ENCODE data around the gene RFT1.

The RFT1 gene

GRCh38 chr3:53043738-53044137 lies 86.5 kb downstream of the RFT1 start:
- TF ChIP-seq CTCF (IDR thresholded peaks at IDR 0.05): no peak

- TF ChIP-seq CTCF (IDR thresholded peaks at IDR 0.05): no peak
Measured at GRCh38 chr3:53042651-53043050, 87.6 kb downstream of the RFT1 start.

GRCh38 chr3:53040351-53040820 lies 89.8 kb downstream of the RFT1 start:
- TF ChIP-seq CTCF (IDR thresholded peaks at IDR 0.05): no peak

GRCh38 chr3:53039376-53039752 lies 90.9 kb downstream of the RFT1 start:
- no peak for TF ChIP-seq CTCF (IDR thresholded peaks at IDR 0.05)

GRCh38 chr3:53038679-53039375 lies 91.4 kb downstream of the RFT1 start:
- no peak for TF ChIP-seq CTCF (IDR thresholded peaks at IDR 0.05)

Data from LNCAP (cell line).